T-cell (primary cell): ENCODE results near the gene KLF1. TPM values are rescaled to one million over a fixed set of nuclear protein-coding genes. Genes with fewer than 3 reads are reported as not detected.

ENCODE experiments used
- total RNA-seq, 35 experiments: library from RNA in 6 of 35; stranded (reverse) in 6 of 35; fragments of 120-200 nt in 1 of 35; gene quantifications; one replicate each; pipeline versions ENCODE4 v1.2.1 to v1.2.4 and lab custom pipeline; 2013 to 2026

KLF1 gene
- total RNA-seq, 5 donors from 2014 or later (not counting 1 experiment from before 2014, with no cell fraction given), result 0.36 to 0.67 (median 0.38) TPM; not detected in 2

Other genes starting within 250 kb of the KLF1 start
- 100 to 1,000 TPM in 4 of 5 donors, 10 to 100 TPM in 1; 96.0 to 159 (median 149) TPM for gene MAN2B1, start 220.5 kb downstream of the KLF1 start, total RNA-seq
- gene WDR83, start 220.4 kb downstream of the KLF1 start, total RNA-seq, result 10 to 100 TPM in 4 of 5 donors, 1 to 10 TPM in 1; 7.7 to 24.3 (median 17.6) TPM
- gene DHPS, start 205.3 kb downstream of the KLF1 start, total RNA-seq, result 100 to 1,000 TPM; 141 to 195 (median 177) TPM
- gene GNG14, start 199.2 kb downstream of the KLF1 start, total RNA-seq, result not detected
- 1 to 10 TPM; 3.4 to 6.2 (median 4.7) TPM for gene FBXW9, start 190.6 kb downstream of the KLF1 start, total RNA-seq
- 10 to 100 TPM; 53.7 to 78.8 (median 62.6) TPM for gene TNPO2, start 163.3 kb downstream of the KLF1 start, total RNA-seq
- gene TRIR, start 152.5 kb downstream of the KLF1 start, total RNA-seq, result 100 to 1,000 TPM; 167 to 256 (median 254) TPM
- gene GET3, start 149.7 kb downstream of the KLF1 start, total RNA-seq, result 10 to 100 TPM; 24.6 to 39.3 (median 34.1) TPM
- under 1 TPM in 1 of 5 donors, not detected in 4; 0.16 TPM for gene BEST2, start 135.4 kb downstream of the KLF1 start, total RNA-seq
- gene HOOK2, start 111.6 kb downstream of the KLF1 start, total RNA-seq, result 10 to 100 TPM; 19.7 to 26.6 (median 22.8) TPM
- gene JUNB, start 95.7 kb downstream of the KLF1 start, total RNA-seq, result 1,000 to 10,000 TPM in 2 of 5 donors, 100 to 1,000 TPM in 3; 117 to 2,289 (median 138) TPM
- 100 to 1,000 TPM in 3 of 5 donors, 10 to 100 TPM in 2; 94.5 to 150 (median 134) TPM for gene PRDX2, start 85.4 kb downstream of the KLF1 start, total RNA-seq
- gene THSD8, start 85.1 kb downstream of the KLF1 start, total RNA-seq, result 1 to 10 TPM in 1 of 5 donors, under 1 TPM in 3, not detected in 1; 0.63 to 2.4 (median 0.97) TPM
- 10 to 100 TPM in 3 of 5 donors, 1 to 10 TPM in 2; 4.7 to 18.0 (median 15.0) TPM for gene RNASEH2A, start 80.6 kb downstream of the KLF1 start, total RNA-seq
- not detected for gene RTBDN, start 52.6 kb downstream of the KLF1 start, total RNA-seq
- gene MAST1, start 48.7 kb downstream of the KLF1 start, total RNA-seq, result under 1 TPM; 0.29 to 0.75 (median 0.43) TPM
- gene DNASE2, start 5.8 kb downstream of the KLF1 start, total RNA-seq, result 10 to 100 TPM; 13.4 to 32.1 (median 26.5) TPM
- 10 to 100 TPM; 39.8 to 68.7 (median 60.0) TPM for gene GCDH, start 4.0 kb upstream of the KLF1 start, total RNA-seq
- gene SYCE2, start 32.1 kb upstream of the KLF1 start, total RNA-seq, result 1 to 10 TPM in 2 of 5 donors, not detected in 3; 2.5 to 2.8 TPM
- gene FARSA, start 46.5 kb upstream of the KLF1 start, total RNA-seq, result 10 to 100 TPM; 28.3 to 86.2 (median 73.4) TPM
- gene CALR, start 51.4 kb upstream of the KLF1 start, total RNA-seq, result 100 to 1,000 TPM; 429 to 530 (median 501) TPM
- gene RAD23A, start 58.7 kb upstream of the KLF1 start, total RNA-seq, result 100 to 1,000 TPM in 3 of 5 donors, 10 to 100 TPM in 2; 82.0 to 116 (median 104) TPM
- 10 to 100 TPM in 3 of 5 donors, 1 to 10 TPM in 2; 6.2 to 22.6 (median 20.1) TPM for gene GADD45GIP1, start 70.0 kb upstream of the KLF1 start, total RNA-seq
- gene DAND5, start 82.4 kb upstream of the KLF1 start, total RNA-seq, result not detected
- gene NFIX, start 108.3 kb upstream of the KLF1 start, total RNA-seq, result 1 to 10 TPM; 3.9 to 6.6 (median 6.3) TPM
- 10 to 100 TPM in 3 of 5 donors, 1 to 10 TPM in 2; 3.4 to 20.6 (median 15.4) TPM for gene LYL1, start 215.7 kb upstream of the KLF1 start, total RNA-seq
- gene TRMT1, start 229.5 kb upstream of the KLF1 start, total RNA-seq, result 100 to 1,000 TPM in 2 of 5 donors, 10 to 100 TPM in 3; 68.9 to 121 (median 95.6) TPM
- 10 to 100 TPM; 23.8 to 44.9 (median 38.1) TPM for gene NACC1, start 231.1 kb upstream of the KLF1 start, total RNA-seq